GM04503 (cell line): ENCODE results near the gene EEF2K.
"Not testable (repeated sequence)": the region's sequence is repeated elsewhere in the genome, so short reads cannot be mapped to it uniquely, and the experiment has no call there.

Source experiments
- DNase-seq: peaks from one replicate; pipeline ENCODE4 v3.0.0-alpha.2; 2012; ENCODE audit warnings: low read depth

The EEF2K gene

GRCh38 chr16:22206013-22206841 is at the start of gene EEF2K:
Gene EEF2K (plus strand): TSS chr16:22206278. CDS start chr16:22225730, 19,452 bp downstream.
- DNase-seq, result peak; percentile 70

DNA sequence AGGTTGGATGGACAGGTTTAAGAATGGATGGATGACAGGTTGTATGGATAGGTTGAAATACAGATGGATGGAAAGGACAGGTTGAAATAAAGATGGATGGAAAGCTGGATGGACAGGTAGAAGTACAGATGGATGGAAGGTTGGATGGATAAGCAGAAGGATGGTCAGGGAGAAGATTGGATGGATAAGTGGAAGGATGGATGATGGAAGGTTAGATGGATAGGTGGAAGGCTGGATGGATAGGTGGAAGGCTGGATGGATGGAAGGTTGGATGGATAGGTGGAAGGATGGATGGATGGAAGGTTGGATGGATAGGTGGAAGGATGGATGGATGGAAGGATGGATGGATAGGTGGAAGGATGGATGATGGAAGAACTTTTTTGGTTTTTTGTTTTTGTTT is 44.7 kb upstream of the EEF2K start:
- DNase-seq, result no peak

DNA sequence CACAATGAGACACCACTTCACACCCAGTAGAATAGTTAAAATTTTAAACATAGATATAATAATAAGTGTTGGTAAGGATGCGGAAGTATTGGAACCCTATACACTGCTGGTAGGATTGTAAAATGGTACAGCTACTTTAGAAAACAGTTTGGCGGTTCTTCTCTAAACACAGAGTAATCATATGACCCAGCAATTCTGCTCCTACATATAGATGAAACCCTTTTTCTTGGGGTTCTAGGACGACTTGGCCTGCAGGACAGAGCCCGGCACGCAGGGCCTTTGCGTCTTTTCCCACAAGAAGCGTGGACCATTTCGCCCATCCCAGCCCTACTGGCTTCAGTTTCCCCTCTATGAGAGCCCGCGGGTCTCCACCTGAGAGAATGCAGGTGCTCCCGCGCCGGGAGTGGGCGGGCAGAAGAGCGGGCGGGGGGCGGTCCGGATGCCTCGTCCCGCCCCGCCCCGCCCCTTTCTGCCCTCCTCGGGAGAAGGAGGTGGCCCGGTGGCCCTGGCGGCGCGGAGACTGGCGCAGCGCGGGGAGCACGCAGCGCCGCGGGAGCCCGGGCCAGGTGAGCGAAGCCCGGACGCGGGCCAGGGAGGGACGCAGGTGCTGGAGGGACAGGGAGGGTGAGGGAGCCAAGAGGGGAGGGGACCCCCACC is 44.0 kb upstream of the EEF2K start, which contains the start of gene SDR42E2:
Gene SDR42E2 (plus strand): TSS at position 508 of the 657 bp plus-strand sequence. CDS start 3,077 bp downstream, outside the sequence.
- DNase-seq, result no peak

DNA sequence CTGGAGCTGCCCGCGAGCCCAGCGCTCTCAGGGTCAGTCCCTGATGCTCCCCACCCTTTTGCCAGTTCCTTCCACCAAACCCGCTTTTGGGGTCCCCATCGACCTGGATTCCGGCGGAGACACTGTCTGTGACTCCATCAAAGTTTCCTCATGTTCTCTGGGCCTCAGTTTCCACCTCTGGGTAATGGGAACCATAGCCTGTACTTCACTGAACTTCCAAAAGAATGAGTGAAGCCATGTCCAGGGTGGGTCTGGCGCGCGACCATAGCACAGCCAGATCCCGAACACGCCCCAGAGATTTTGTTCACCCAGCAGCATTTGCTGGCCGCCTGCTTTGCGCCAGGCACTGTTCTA is 43.4 kb upstream of the EEF2K start:
- DNase-seq, result no peak

GRCh38 chr16:22163806-22164205 is 42.3 kb upstream of the EEF2K start:
- DNase-seq, result no peak

DNA sequence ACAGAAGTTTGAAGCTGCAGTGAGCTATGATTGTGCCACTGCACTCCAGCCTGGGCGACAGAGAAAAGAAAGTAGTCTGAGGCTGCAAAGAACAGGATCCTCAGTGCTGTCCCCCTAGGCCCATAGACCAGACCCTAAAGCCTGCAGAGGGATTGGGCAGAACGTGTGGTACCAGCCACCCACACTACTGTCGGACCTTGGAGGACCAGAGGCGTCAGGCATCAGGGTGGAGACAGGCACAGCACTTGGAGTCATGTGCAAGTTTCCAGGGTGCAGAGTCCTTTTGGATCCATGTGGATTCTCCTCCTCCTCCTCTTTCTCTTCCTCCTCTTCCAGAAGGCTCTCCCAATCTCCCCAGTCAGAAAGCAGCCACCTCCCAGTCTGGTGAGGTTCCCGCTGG is 41.6 kb upstream of the EEF2K start:
- DNase-seq, result no peak

DNA sequence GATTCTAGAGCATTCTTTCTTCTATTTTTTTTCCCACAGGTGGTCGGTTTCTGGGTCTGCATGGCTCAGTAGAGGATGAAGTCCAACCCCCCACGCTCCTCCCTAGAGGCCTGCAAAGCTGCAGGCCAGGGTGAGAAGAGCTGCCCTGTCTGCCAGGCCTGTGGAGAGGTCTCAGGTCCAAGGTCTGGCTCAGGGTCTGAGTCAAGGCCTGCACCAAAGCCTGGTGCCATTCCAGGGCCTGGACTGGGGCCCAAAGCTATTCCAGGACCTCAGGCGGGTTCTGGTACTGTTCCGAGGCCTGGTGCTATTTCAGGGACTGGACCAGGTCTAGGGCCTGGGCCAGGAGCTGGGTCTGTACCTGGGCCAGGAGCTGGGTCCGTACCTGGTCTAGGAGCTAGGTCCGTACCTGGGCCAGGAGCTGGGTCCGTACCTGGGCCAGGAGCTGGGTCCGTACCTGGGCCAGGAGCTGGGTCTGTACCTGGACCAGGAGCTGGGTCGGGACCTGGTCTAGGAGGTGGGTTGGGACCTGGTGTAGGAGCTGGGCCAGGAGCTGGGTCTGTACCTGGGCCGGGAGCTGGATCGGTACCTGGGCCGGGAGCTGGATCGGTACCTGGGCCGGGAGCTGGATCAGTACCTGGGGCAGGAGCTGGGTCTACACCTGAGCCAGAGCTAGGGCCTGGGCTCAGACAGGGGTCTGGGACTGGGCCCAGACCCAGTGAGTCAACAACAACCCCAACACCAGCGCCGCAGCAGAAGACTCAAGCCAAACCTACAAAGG is 40.4 kb upstream of the EEF2K start:
- no peak for DNase-seq

- DNase-seq, result no peak
Observed at GRCh38 chr16:22171953-22172352, 34.1 kb upstream of the EEF2K start.

DNA sequence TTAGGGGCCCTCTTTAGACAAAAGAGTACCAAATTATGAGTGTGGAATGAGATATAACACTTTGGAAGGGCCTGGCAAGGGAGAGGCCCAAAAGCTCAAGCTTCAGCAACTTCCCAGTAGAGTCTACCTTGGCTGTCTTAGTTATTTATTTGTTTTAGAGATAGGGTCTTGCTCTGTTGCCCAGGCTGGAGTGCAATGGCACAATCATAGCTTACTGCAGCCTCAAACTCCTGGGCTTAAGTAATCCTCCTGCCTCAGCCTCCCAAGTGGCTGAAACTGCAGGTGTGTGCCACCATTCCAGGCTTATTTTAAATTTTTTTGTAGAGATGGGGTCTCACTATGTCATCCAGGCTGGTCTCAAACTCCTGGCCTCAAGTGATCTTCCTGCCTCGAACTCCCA is 33.4 kb upstream of the EEF2K start:
- not testable (repeated sequence) for DNase-seq

GRCh38 chr16:22174642-22175041 is 31.4 kb upstream of the EEF2K start:
- no peak for DNase-seq

GRCh38 chr16:22177968-22178930 is 27.8 kb upstream of the EEF2K start:
- no peak for DNase-seq

- no peak for DNase-seq
Observed at GRCh38 chr16:22181426-22181825, 24.7 kb upstream of the EEF2K start.

DNA sequence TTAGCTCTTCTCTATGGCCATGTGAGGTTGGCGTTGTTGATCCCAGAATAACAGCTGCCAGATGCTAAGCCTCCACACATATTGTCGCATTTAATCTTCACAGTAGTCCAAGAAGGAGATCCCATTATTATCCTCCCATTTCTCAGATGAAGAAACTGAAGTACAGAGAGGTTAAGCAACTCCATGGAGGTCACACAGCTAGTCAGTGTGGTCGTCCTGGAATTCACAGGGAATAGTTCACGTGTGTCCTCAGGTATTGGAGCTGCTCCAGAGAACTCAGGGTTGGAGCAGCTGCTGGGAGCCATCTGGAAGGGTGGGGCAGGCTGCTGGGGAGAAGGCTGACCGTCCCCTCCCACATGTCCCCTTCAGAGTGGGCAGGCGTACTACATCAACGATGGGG is 24.2 kb upstream of the EEF2K start:
- DNase-seq, result no peak

DNA sequence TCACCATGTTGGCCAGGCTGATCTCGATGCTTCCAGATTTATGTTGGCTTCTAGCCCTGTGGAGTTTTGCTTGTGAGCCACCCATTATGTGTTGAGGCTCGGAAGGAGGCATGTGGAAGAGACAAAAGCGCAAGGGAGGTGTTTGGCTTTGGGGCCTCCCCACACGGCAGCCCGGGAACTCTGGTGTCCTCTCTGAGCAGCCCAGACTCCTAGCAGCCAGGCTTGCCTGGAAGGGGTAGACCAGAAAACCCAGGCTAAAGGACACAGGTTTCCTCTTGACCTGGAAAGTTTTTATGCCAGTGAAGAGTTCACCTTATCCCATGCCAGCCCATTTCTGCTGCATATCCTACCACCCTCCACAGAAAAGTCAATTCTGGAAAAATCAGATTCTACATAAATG is 22.7 kb upstream of the EEF2K start:
- DNase-seq, result no peak

GRCh38 chr16:22183901-22184614 is 22.0 kb upstream of the EEF2K start:
- DNase-seq, result no peak

DNA sequence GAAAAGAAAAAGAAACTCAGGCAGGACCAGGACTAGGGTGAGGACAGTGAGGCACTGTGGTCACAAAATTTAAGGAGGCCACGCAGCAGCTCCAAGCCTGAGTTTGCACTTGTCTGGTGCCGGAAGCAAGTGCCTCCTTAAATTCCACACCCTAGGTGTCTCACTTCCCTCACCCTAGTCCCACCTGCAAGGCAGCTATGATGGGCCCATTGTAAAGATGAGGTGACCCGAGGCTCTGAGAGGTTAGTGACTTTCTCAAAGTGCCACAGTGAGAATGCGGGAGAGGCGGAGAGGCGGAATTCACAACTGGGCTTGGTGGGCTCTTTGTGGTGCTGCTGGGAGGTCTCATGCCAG is 21.5 kb upstream of the EEF2K start:
- DNase-seq, result no peak

GRCh38 chr16:22186517-22186916 is 19.6 kb upstream of the EEF2K start:
- DNase-seq, result no peak

GRCh38 chr16:22188267-22188594 is 17.8 kb upstream of the EEF2K start:
- no peak for DNase-seq

GRCh38 chr16:22188595-22189442 is 17.3 kb upstream of the EEF2K start:
- DNase-seq, result no peak

GRCh38 chr16:22189473-22190080 is 16.5 kb upstream of the EEF2K start:
- DNase-seq, result no peak
